ENCODE measurements around the gene MAT2A.

The MAT2A gene

DNA sequence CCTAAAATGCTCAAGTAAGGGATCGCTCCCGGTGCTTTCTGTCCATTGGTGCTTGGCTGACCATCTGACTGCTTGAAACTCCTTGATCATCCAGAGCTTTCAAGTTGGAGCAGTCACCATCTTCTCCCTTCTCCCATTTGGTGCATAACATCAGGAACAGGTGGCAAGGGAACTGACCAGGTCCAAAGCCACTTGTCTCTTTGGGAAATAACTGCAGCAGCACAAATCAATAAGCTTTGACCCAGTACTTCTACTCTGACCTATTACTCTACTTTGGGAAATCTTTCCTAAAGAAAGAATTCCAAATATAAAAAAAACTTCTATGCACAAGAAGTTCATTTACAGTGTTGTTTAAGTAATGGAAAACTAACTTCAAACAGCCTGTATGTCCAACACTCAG, 10.6 kb upstream of the MAT2A start:
- no peaks in the 10 kb centered on the region for H3K36me3 ChIP-seq (ENCODE audit: control insufficient read depth, low read depth, low read length)
- peaks cover 3% of the 10 kb centered on the region for H3K4me1 ChIP-seq (ENCODE audit: control insufficient read depth, low read depth, low read length)
- no peak overlapping the region for H3K9ac ChIP-seq (ENCODE audit: low read length)
- H3K4me3 ChIP-seq (ENCODE audit: low read length), result no peak overlapping the region
- no peaks in the 10 kb centered on the region for H3K9me3 ChIP-seq (ENCODE audit: control insufficient read depth, low read depth, low read length)
- no peak overlapping the region for H3K27ac ChIP-seq (ENCODE audit: low read length)
- no peaks in the 10 kb centered on the region for H3K27me3 ChIP-seq (ENCODE audit: control insufficient read depth, insufficient read depth, low read length)

DNA sequence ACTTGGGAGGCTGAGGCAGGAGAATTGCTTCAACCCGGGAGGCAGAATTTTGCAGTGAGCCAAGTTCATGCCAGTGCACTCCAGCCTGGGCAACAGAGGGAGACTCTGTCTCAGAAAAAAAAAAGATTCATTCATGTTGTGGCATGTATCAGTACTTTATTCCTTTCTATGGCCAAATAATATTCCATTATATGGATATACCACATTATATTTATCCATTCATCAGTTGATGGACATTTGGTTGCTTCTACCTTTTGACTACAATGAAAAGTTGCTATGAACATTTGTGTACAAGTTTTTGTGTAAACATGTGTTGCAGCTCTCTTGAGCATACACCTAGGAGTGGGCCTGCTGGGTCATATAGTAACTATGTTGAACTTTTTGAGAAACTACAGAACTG, 9.2 kb upstream of the MAT2A start:
- Histone ChIP-seq H3K4me1 (ENCODE audit: control insufficient read depth, low read depth, low read length) (peaks cover 3% of the 10 kb centered on the region), H3K27ac (ENCODE audit: low read length) (no peak overlapping the region), H3K36me3 (ENCODE audit: control insufficient read depth, low read depth, low read length) (no peaks in the 10 kb centered on the region), H3K9ac (ENCODE audit: low read length) (no peak overlapping the region), H3K4me3 (ENCODE audit: low read length) (no peak overlapping the region), H3K27me3 (ENCODE audit: control insufficient read depth, insufficient read depth, low read length) (no peaks in the 10 kb centered on the region), H3K9me3 (ENCODE audit: control insufficient read depth, low read depth, low read length) (no peaks in the 10 kb centered on the region)

DNA sequence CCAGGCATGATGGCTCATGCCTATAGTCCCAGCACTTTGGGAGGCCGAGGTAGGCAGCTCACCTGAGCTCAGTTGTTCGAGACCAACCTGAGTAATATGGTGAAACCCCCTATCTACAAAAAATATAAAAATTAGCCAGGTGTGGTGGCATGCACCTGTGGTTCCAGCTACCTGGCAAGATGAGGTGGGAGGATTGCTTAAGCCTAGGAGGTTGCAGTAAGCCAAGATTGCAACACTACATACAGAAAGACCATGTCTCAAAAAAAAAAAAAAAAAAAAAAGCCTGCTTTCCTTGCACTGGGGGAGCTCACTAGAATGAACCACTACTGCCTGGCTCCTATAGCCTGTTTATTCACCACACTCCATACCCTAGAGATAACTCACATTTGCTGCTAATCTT, 7.4 kb upstream of the MAT2A start:
- H3K27ac ChIP-seq (ENCODE audit: low read length), result no peak overlapping the region
- H3K4me3 ChIP-seq (ENCODE audit: low read length), result no peak overlapping the region
- no peaks in the 10 kb centered on the region for H3K27me3 ChIP-seq (ENCODE audit: control insufficient read depth, insufficient read depth, low read length)
- no peaks in the 10 kb centered on the region for H3K9me3 ChIP-seq (ENCODE audit: control insufficient read depth, low read depth, low read length)
- H3K4me1 ChIP-seq (ENCODE audit: control insufficient read depth, low read depth, low read length), result no peaks in the 10 kb centered on the region
- no peak overlapping the region for H3K9ac ChIP-seq (ENCODE audit: low read length)
- no peaks in the 10 kb centered on the region for H3K36me3 ChIP-seq (ENCODE audit: control insufficient read depth, low read depth, low read length)

DNA sequence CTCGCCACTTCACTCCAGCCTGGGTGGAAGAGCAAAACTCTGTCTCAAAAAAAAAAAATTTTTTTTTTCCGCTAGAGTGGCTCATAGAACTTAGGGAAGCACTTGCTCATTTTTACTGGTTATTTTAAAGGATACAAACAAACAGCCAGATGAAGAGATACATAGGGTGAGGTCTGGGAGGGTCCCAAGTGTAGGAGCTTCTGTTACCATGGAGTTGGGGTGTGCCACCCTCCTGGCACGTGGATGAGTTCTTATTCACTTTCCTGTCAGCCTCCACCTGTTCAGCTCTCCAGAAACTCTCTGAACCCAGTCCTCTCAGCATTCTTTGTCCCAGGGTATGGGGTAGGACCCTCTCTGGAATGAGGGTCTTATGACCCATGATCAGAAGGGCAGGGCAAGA, 4.9 kb upstream of the MAT2A start:
- H3K4me3 ChIP-seq (ENCODE audit: low read length), result no peak overlapping the region
- no peak overlapping the region for H3K27ac ChIP-seq (ENCODE audit: low read length)
- no peaks in the 10 kb centered on the region for H3K9me3 ChIP-seq (ENCODE audit: control insufficient read depth, low read depth, low read length)
- no peaks in the 10 kb centered on the region for H3K27me3 ChIP-seq (ENCODE audit: control insufficient read depth, insufficient read depth, low read length)
- H3K9ac ChIP-seq (ENCODE audit: low read length), result no peak overlapping the region
- peaks cover 10% of the 10 kb centered on the region for H3K4me1 ChIP-seq (ENCODE audit: control insufficient read depth, low read depth, low read length)
- H3K36me3 ChIP-seq (ENCODE audit: control insufficient read depth, low read depth, low read length), result no peaks in the 10 kb centered on the region

DNA sequence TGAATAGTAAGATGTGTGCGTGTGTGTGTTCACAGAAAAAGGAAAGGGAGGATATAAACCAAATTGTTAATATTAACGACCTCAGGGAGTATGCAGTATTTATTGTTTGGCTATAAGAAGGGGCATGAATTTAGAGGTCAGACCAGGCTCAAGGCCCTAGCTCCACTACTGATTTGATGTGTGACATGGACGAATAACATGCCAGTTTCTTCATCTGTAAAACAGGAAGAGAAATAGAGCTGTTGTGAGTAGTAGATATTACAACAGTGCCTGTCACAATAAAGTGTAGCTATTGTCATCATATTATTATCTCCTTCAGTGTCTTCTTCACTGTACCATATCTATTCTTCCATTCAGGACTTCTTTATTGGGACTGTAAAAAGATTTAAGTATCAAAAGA, 4.1 kb upstream of the MAT2A start:
- Histone ChIP-seq H3K4me3 (ENCODE audit: low read length) (no peak overlapping the region), H3K4me1 (ENCODE audit: control insufficient read depth, low read depth, low read length) (peaks cover 10% of the 10 kb centered on the region), H3K9me3 (ENCODE audit: control insufficient read depth, low read depth, low read length) (no peaks in the 10 kb centered on the region), H3K27me3 (ENCODE audit: control insufficient read depth, insufficient read depth, low read length) (no peaks in the 10 kb centered on the region), H3K36me3 (ENCODE audit: control insufficient read depth, low read depth, low read length) (no peaks in the 10 kb centered on the region), H3K27ac (ENCODE audit: low read length) (no peak overlapping the region), H3K9ac (ENCODE audit: low read length) (no peak overlapping the region)

DNA sequence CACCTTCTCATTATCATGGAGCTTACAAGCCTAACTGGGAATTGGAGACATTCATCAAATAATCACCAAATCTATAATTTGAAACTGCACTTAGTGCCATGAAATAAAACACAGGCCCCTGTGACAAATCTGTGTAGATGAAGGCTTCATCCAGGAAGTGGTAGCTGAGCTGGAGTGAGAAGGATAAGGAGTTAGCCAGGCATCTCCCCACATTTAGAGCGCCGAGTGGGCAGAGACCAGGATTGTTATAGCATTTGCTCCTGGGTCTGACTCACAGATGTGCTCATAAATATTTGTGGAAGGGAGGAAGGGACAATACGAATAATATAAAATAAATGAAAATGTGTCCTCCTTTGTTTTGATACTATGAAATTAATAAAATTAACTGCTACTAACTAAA, 2.5 kb upstream of the MAT2A start:
- H3K4me1 ChIP-seq (ENCODE audit: control insufficient read depth, low read depth, low read length), result peaks cover 11% of the 10 kb centered on the region
- no peaks in the 10 kb centered on the region for H3K9me3 ChIP-seq (ENCODE audit: control insufficient read depth, low read depth, low read length)
- H3K27ac ChIP-seq (ENCODE audit: low read length), result no peak overlapping the region
- no peak overlapping the region for H3K4me3 ChIP-seq (ENCODE audit: low read length)
- no peaks in the 10 kb centered on the region for H3K27me3 ChIP-seq (ENCODE audit: control insufficient read depth, insufficient read depth, low read length)
- H3K9ac ChIP-seq (ENCODE audit: low read length), result no peak overlapping the region
- H3K36me3 ChIP-seq (ENCODE audit: control insufficient read depth, low read depth, low read length), result peaks cover 14% of the 10 kb centered on the region

DNA sequence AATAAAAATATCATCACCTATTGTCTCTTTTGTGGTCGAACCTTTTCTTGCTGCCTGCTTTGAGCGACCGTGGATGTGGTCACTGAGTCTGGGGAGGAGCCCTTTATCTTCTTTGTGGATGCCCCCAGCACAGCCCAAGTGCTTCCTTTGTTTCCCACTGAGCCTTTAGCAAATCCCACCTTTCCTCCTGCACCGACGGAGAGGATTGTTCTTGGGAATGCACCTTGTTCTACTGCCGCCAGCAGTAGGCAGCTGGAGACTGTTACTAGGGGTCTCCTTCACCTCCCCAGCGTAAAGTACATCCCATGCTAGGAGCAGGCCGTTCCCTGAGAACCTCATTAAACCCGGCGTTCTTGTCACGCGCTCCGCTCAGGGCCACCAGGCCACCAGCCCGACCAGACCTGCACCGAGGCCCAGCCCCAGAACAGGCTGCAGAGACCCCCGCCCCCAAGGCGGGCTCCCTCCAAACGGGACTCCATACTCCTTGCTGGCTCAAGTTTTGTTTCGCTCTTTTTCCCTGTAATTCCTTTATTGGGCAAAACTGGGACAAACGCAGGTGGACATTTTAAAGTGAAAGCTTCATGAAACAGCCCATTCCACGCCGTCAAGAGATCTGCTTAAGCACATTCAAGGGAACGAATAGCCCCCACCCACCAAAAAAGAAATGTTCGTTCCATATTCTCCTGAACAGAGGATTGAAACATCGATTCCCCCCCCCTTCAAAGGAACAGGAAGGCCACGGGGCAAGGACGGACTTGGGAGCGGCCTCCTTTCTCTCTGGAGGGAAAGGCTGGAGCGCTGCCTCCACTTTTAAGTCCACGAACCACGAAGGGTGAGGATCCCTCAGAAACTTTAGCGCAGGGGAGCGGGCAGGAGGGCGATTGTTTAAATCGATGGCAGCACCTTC, 1.1 kb upstream of the MAT2A start:
- Histone ChIP-seq H3K27me3 (ENCODE audit: control insufficient read depth, insufficient read depth, low read length) (no peaks in the 10 kb centered on the region), H3K4me3 (ENCODE audit: low read length) (peak overlapping the region; percentile 89), H3K4me1 (ENCODE audit: control insufficient read depth, low read depth, low read length) (peaks cover 16% of the 10 kb centered on the region), H3K27ac (ENCODE audit: low read length) (peak overlapping the region; percentile 97), H3K36me3 (ENCODE audit: control insufficient read depth, low read depth, low read length) (peaks cover 28% of the 10 kb centered on the region), H3K9ac (ENCODE audit: low read length) (peak overlapping the region; percentile 100), H3K9me3 (ENCODE audit: control insufficient read depth, low read depth, low read length) (no peaks in the 10 kb centered on the region)

DNA sequence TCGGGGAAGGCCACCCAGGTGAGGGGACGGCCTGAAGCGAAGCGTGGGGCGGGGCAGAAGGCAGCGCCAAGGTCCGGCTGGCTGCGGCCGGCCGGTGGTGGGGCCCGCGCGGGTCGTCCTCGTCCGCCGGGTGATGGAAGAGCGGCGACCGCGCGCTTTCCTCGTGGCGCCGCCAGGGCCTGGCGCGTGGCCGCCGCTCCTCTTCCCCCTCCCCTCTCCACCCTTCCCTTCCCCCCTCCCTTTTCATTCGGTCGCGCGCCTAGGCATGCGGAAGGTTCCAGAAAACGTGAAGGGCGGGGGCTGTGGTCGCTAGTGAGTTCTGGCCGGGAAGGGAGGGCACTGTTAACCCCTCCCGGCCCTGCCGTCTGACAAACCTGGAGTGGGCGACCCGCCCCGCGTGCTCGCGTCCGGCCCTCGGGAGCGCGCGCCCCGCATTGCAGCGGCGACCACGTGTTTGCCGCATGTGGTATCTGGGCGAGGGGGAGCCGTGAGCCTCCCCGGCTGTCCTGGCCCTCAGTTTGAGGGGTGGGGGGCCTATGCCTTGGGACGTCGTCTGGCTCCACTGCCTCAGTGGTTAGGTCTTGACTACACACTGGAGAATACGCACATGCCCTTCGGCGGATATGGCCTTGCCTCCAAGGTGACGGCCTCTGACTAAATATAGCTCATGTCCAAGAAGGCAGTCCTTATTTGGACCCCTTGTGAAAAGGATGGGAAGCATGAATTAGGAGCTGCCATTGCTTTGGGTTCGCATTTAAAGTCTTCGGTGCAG, 579 bp downstream of the MAT2A start:
- peak overlapping the region; percentile 86 for H3K27ac ChIP-seq (ENCODE audit: low read length)
- H3K9ac ChIP-seq (ENCODE audit: low read length), result peak overlapping the region; percentile 100
- H3K4me3 ChIP-seq (ENCODE audit: low read length), result peak overlapping the region; percentile 89
- H3K27me3 ChIP-seq (ENCODE audit: control insufficient read depth, insufficient read depth, low read length), result no peaks in the 10 kb centered on the region
- no peaks in the 10 kb centered on the region for H3K9me3 ChIP-seq (ENCODE audit: control insufficient read depth, low read depth, low read length)
- H3K36me3 ChIP-seq (ENCODE audit: control insufficient read depth, low read depth, low read length), result peaks cover 45% of the 10 kb centered on the region
- H3K4me1 ChIP-seq (ENCODE audit: control insufficient read depth, low read depth, low read length), result peaks cover 16% of the 10 kb centered on the region

DNA sequence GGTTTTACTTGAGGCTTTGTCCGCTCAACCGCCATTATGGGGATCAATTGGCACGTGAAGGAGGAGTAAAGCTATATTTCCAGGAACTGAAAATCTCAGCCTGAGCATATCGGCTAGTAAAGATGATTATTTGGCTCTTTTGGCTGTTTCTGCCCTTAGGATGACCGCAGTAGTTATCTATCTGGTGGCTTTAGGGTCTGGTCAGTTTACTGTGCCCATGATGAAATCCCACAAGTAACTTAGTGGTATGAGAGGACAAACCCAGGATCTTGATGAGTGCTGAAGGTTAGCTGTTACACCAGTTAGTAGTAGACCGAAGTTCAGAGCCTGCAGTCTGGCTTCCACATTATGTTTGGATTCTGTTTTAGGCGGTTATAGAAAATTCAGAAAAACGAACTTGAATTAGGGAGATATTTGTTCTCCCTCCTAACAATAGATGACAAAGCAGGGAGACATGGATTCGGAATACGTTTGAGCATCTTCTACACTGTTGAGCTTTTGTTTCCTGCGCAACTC, 1.2 kb downstream of the MAT2A start:
- H3K27ac ChIP-seq (ENCODE audit: low read length), result peak overlapping the region; percentile 62
- H3K36me3 ChIP-seq (ENCODE audit: control insufficient read depth, low read depth, low read length), result peaks cover 51% of the 10 kb centered on the region
- H3K4me1 ChIP-seq (ENCODE audit: control insufficient read depth, low read depth, low read length), result peaks cover 16% of the 10 kb centered on the region
- H3K27me3 ChIP-seq (ENCODE audit: control insufficient read depth, insufficient read depth, low read length), result no peaks in the 10 kb centered on the region
- H3K4me3 ChIP-seq (ENCODE audit: low read length), result peak overlapping the region; percentile 89
- H3K9ac ChIP-seq (ENCODE audit: low read length), result peak overlapping the region; percentile 100
- no peaks in the 10 kb centered on the region for H3K9me3 ChIP-seq (ENCODE audit: control insufficient read depth, low read depth, low read length)

DNA sequence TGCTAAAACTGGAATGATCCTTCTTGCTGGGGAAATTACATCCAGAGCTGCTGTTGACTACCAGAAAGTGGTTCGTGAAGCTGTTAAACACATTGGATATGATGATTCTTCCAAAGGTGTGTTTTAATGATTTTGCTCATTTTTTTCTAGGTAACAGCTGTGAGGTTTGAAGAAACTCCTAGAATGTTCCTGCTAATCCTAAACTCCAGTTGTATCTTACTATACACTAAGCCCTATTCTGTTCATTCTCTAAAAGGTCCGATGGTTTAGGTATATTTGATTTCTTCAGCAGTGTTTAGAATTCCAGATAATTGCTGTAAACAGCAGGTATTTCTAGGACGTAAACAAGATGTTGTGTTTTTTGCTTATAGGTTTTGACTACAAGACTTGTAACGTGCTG, 2.3 kb downstream of the MAT2A start:
- Histone ChIP-seq H3K9me3 (ENCODE audit: control insufficient read depth, low read depth, low read length) (no peaks in the 10 kb centered on the region), H3K9ac (ENCODE audit: low read length) (peak overlapping the region; percentile 100), H3K4me3 (ENCODE audit: low read length) (peak overlapping the region; percentile 89), H3K36me3 (ENCODE audit: control insufficient read depth, low read depth, low read length) (peaks cover 61% of the 10 kb centered on the region), H3K27ac (ENCODE audit: low read length) (no peak overlapping the region), H3K27me3 (ENCODE audit: control insufficient read depth, insufficient read depth, low read length) (no peaks in the 10 kb centered on the region), H3K4me1 (ENCODE audit: control insufficient read depth, low read depth, low read length) (peaks cover 16% of the 10 kb centered on the region)

DNA sequence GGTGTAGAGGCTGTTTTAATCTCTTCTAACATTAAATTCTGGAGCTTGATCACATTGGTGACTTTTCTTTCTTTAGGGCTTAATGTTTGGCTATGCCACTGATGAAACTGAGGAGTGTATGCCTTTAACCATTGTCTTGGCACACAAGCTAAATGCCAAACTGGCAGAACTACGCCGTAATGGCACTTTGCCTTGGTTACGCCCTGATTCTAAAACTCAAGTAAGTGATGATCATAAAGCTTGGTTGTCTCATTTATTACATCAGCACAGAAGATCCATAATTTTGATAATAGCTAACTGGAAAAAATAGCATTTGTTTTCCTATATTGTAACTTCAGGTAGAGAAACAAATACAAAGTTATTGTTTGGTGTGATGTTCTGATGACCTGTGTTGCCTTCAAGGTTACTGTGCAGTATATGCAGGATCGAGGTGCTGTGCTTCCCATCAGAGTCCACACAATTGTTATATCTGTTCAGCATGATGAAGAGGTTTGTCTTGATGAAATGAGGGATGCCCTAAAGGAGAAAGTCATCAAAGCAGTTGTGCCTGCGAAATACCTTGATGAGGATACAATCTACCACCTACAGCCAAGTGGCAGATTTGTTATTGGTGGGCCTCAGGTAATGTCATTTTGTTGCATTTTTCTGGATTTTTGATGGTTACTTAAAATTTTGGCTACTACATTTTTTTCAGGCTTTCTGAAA, 2.9 kb downstream of the MAT2A start:
- Histone ChIP-seq H3K9ac (ENCODE audit: low read length) (peak overlapping the region; percentile 100), H3K27me3 (ENCODE audit: control insufficient read depth, insufficient read depth, low read length) (no peaks in the 10 kb centered on the region), H3K36me3 (ENCODE audit: control insufficient read depth, low read depth, low read length) (peaks cover 61% of the 10 kb centered on the region), H3K9me3 (ENCODE audit: control insufficient read depth, low read depth, low read length) (no peaks in the 10 kb centered on the region), H3K4me1 (ENCODE audit: control insufficient read depth, low read depth, low read length) (peaks cover 14% of the 10 kb centered on the region), H3K27ac (ENCODE audit: low read length) (no peak overlapping the region), H3K4me3 (ENCODE audit: low read length) (peak overlapping the region; percentile 89)
